Measurements from ENCODE around the gene ZDHHC20.

DNA sequence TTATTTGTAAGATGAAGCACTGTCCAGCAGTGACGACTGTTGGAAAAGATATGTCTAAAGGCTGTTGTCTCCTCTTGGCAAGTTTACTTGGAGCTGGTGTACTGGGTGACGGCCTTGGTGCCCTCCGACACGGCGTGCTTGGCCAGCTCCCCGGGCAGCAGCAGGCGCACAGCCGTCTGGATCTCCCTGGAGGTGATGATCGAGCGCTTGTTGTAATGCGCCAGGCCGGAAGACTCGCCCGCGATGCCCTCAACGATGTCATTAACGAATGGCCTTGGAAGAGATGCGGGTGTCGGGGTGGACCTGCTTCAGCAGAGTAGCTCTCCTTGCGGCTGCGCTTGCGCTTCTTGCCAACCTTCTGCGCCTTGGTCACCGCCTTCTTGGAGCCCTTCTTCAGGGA, 24.6 kb upstream of the ZDHHC20 start:
- TF ChIP-seq POLR2A (IDR thresholded peaks at IDR 0.05; ENCODE audit: low read length) = no peak
- TF ChIP-seq GATA1 (IDR thresholded peaks at IDR 0.05; ENCODE audit: low read depth, low read length) = no peak

Data from erythroblast (primary cell).